PFSK-1 (cell line): ENCODE data around the gene WDR59.

ENCODE experiments used
- FOXP2 ChIP-seq: optimal IDR thresholded peaks from 2 replicates; pipeline ENCODE3; 2011; ENCODE audit warnings: borderline replicate concordance, control low read depth, inconsistent platforms; ENCODE audit not compliant: insufficient read depth; ENCODE audit errors: extremely low read length, extremely low read depth
- POLR2AphosphoS5 ChIP-seq: IDR thresholded peaks from 2 replicates; pipeline ENCODE4 v1.6.1; 2012; ENCODE audit warnings: low read depth, mild to moderate bottlenecking, control low read depth, low read length, moderate library complexity
- SIN3A ChIP-seq: IDR thresholded peaks from 2 replicates; pipeline ENCODE4 v1.6.1; 2012; ENCODE audit warnings: mild to moderate bottlenecking, low read length, moderate library complexity, borderline replicate concordance; ENCODE audit not compliant: insufficient read depth
- TAF1 ChIP-seq: IDR thresholded peaks from 2 replicates; pipeline ENCODE4 v1.6.1; 2012; ENCODE audit warnings: low read length, control low read depth, borderline replicate concordance; ENCODE audit not compliant: insufficient read depth
- TF ChIP-seq, protein P1 (sequence below), 2 experiments: IDR thresholded peaks; 2 replicates each; pipeline versions ENCODE4 v1.6.1 to v1.8.0; 2011 to 2012; ENCODE audit warnings: low read depth in 2 of 2, low read length in 2 of 2, control low read depth in 1 of 2, inconsistent platforms in 1 of 2, mild to moderate bottlenecking in 1 of 2, moderate library complexity in 1 of 2; ENCODE audit not compliant: insufficient read depth in 1 of 2

The WDR59 gene

GRCh38 chr16:74903120-74903519, 81.8 kb downstream of the WDR59 start:
- no peak for TF ChIP-seq TAF1
- TF ChIP-seq SIN3A, result no peak
- no peak for TF ChIP-seq FOXP2
- TF ChIP-seq, protein P1, sequence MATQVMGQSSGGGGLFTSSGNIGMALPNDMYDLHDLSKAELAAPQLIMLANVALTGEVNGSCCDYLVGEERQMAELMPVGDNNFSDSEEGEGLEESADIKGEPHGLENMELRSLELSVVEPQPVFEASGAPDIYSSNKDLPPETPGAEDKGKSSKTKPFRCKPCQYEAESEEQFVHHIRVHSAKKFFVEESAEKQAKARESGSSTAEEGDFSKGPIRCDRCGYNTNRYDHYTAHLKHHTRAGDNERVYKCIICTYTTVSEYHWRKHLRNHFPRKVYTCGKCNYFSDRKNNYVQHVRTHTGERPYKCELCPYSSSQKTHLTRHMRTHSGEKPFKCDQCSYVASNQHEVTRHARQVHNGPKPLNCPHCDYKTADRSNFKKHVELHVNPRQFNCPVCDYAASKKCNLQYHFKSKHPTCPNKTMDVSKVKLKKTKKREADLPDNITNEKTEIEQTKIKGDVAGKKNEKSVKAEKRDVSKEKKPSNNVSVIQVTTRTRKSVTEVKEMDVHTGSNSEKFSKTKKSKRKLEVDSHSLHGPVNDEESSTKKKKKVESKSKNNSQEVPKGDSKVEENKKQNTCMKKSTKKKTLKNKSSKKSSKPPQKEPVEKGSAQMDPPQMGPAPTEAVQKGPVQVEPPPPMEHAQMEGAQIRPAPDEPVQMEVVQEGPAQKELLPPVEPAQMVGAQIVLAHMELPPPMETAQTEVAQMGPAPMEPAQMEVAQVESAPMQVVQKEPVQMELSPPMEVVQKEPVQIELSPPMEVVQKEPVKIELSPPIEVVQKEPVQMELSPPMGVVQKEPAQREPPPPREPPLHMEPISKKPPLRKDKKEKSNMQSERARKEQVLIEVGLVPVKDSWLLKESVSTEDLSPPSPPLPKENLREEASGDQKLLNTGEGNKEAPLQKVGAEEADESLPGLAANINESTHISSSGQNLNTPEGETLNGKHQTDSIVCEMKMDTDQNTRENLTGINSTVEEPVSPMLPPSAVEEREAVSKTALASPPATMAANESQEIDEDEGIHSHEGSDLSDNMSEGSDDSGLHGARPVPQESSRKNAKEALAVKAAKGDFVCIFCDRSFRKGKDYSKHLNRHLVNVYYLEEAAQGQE (IDR thresholded peaks at IDR 0.05; ENCODE audit: insufficient read depth in 1 of 2, low read depth in 2 of 2, low read length in 2 of 2), result no peak
- no peak for TF ChIP-seq POLR2AphosphoS5

DNA sequence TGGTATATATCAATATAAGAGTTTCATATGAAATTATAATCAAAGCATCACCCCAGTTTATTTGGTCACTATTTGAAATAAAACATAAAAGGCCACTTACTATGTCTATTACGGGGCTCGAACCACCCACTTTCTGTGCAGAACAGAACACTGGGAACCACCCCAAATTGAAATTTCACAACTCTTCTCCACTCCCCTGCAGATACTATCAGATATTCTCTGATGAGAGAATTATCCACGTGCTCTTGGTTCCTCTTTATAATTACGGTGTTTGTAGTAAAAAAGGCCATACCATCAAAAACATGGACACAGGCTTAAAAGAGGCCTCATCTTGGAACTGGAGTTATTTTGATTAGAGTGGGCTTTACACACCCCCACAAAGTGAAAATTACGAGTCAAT, 82.8 kb downstream of the WDR59 start:
- TF ChIP-seq POLR2AphosphoS5 (no peak), TAF1 (no peak), SIN3A (no peak), FOXP2 (no peak)
- TF ChIP-seq, protein P1 (IDR thresholded peaks at IDR 0.05; ENCODE audit: insufficient read depth in 1 of 2, low read depth in 2 of 2, low read length in 2 of 2), result no peak

- TF ChIP-seq SIN3A (no peak), POLR2AphosphoS5 (no peak), FOXP2 (no peak), TAF1 (no peak)
- TF ChIP-seq, protein P1 (IDR thresholded peaks at IDR 0.05; ENCODE audit: insufficient read depth in 1 of 2, low read depth in 2 of 2, low read length in 2 of 2), result no peak
Observed at GRCh38 chr16:74901606-74902005, 83.3 kb downstream of the WDR59 start.

GRCh38 chr16:74899816-74900215, 85.1 kb downstream of the WDR59 start:
- TF ChIP-seq, protein P1 (IDR thresholded peaks at IDR 0.05; ENCODE audit: insufficient read depth in 1 of 2, low read depth in 2 of 2, low read length in 2 of 2), result no peak
- no peak for TF ChIP-seq TAF1

- TF ChIP-seq, protein P1 (IDR thresholded peaks at IDR 0.05; ENCODE audit: insufficient read depth in 1 of 2, low read depth in 2 of 2, low read length in 2 of 2), result no peak
- TF ChIP-seq POLR2AphosphoS5 (no peak), TAF1 (no peak), FOXP2 (no peak), SIN3A (no peak)
Observed at GRCh38 chr16:74898659-74899058, 86.3 kb downstream of the WDR59 start.
